HG03025 (cell line): ENCODE data around the gene OR13C5.
"Not testable (repeated sequence)": the region's sequence is repeated elsewhere in the genome, so short reads cannot be mapped to it uniquely, and the experiment has no call there.

ENCODE experiments used
- ATAC-seq: cut with Tn5 transposase; IDR thresholded peaks from one replicate; pipeline ENCODE4 v1.9.1; 2021; ENCODE audit warnings: mild to moderate bottlenecking, moderate library complexity; ENCODE audit not compliant: unreplicated experiment, low FRiP score

Gene OR13C5

GRCh38 chr9:104599313-104599712 is at the start of gene OR13C5:
Gene OR13C5 (minus strand): TSS chr9:104599413. CDS start chr9:104599413, 0 bp downstream.
- ATAC-seq, result not testable (repeated sequence)

GRCh38 chr9:104635456-104635855 is 36.2 kb upstream of the OR13C5 start:
- no peak for ATAC-seq

GRCh38 chr9:104633976-104634520 is 34.8 kb upstream of the OR13C5 start:
- ATAC-seq, result no peak

- ATAC-seq, result not testable (repeated sequence)
Measured at GRCh38 chr9:104625964-104626363, 26.8 kb upstream of the OR13C5 start.

- no peak for ATAC-seq
Measured at GRCh38 chr9:104618104-104618503, 18.9 kb upstream of the OR13C5 start, which contains the start of gene OR13C9. Gene OR13C9 (minus strand): TSS chr9:104618204. CDS start chr9:104618204, 0 bp downstream.

- ATAC-seq, result no peak
Measured at GRCh38 chr9:104617418-104617817, 18.2 kb upstream of the OR13C5 start.

- no peak for ATAC-seq
Measured at GRCh38 chr9:104611213-104611612, 12.0 kb upstream of the OR13C5 start.

GRCh38 chr9:104608336-104608735 is 9.1 kb upstream of the OR13C5 start:
- no peak for ATAC-seq

GRCh38 chr9:104606152-104606551 is 6.9 kb upstream of the OR13C5 start:
- no peak for ATAC-seq

- not testable (repeated sequence) for ATAC-seq
Measured at GRCh38 chr9:104605527-104605926, 6.3 kb upstream of the OR13C5 start, which contains the start of gene OR13C2. Gene OR13C2 (minus strand): TSS chr9:104605627. CDS start chr9:104605627, 0 bp downstream.

- no peak for ATAC-seq
Measured at GRCh38 chr9:104604801-104605200, 5.6 kb upstream of the OR13C5 start.

GRCh38 chr9:104598749-104599148 is 464 bp downstream of the OR13C5 start:
- not testable (repeated sequence) for ATAC-seq

- ATAC-seq, result no peak
Measured at GRCh38 chr9:104589626-104590025, 9.6 kb downstream of the OR13C5 start.

- ATAC-seq, result no peak
Measured at GRCh38 chr9:104586496-104587180, 12.6 kb downstream of the OR13C5 start.

GRCh38 chr9:104580562-104580961 is 18.7 kb downstream of the OR13C5 start:
- ATAC-seq, result no peak

GRCh38 chr9:104577263-104577662 is 21.9 kb downstream of the OR13C5 start:
- no peak for ATAC-seq

GRCh38 chr9:104575456-104575855 is 23.8 kb downstream of the OR13C5 start:
- ATAC-seq, result no peak

- ATAC-seq, result no peak
Measured at GRCh38 chr9:104572612-104573011, 26.6 kb downstream of the OR13C5 start.

GRCh38 chr9:104568868-104569267 is 30.3 kb downstream of the OR13C5 start, which contains the start of gene OR13C8:
Gene OR13C8 (plus strand): TSS chr9:104569168. CDS start chr9:104569168, 0 bp downstream.
- ATAC-seq, result no peak

- ATAC-seq, result no peak
Measured at GRCh38 chr9:104564358-104564757, 34.9 kb downstream of the OR13C5 start.

GRCh38 chr9:104556830-104557634 is 42.2 kb downstream of the OR13C5 start:
- no peak for ATAC-seq
